ENCODE results near the gene PIM1. TPM values are rescaled to one million over a fixed set of nuclear protein-coding genes. Genes with fewer than 3 reads are reported as not detected.

The PIM1 gene
- total and polyA plus RNA-seq, 4 donors: 12.4 to 24.9 (median 17.5) TPM

DNA sequence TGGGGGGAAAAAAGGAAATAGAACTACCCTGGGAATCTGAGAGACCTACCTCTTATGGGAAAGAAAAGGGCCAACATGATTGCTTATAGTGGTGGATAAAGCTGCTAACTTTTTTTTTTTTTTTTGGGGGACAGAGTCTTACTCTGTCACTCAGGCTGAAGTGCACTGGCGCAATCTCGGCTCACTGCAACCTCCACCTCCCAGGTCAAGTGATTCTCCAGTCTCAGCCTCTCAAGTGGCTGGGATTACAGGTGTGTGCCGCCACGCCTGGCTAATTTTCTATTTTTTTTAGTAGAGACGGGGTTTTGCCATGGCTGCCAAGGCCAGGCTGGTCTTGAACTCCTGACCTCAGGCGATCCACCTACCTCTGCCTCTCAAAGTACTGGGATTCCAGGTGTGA, 48.1 kb downstream of the PIM1 start:
- WGBS (ENCODE audit: insufficient coverage): 100% methylated on average over 3 of the region's 6 CpGs

DNA sequence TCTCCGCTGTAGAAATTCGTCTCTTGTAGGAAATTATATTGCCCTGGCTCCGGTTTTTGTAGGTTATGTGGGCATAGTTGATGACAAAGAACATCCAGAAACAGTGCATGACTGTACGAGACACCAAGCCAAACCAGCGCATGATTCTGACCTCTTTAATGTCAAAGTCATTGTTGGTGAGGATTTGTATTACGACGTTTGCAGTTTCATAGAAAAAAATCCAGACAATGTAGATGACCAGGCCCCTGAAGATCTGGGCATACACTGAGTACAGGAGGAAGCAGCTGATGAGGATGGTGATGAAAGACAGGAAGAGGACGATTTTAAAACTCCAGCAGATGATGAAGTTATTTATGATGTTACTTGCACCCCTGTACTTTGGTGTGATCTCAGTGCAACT, 48.6 kb downstream of the PIM1 start:
- Histone ChIP-seq H3K27me3 (ENCODE audit: control insufficient read depth, insufficient read depth, low read length) (no peaks in the 10 kb centered on the region), H3K27ac (ENCODE audit: low read depth, low read length) (no peak overlapping the region), H3K4me1 (ENCODE audit: control insufficient read depth, insufficient read depth, low read length) (peaks cover 11% of the 10 kb centered on the region), H3K4me3 (ENCODE audit: low read depth, low read length) (no peak overlapping the region), H3K9me3 (ENCODE audit: control insufficient read depth, insufficient read depth, low read length) (no peaks in the 10 kb centered on the region), H3K36me3 (ENCODE audit: control insufficient read depth, insufficient read depth, low read length) (no peaks in the 10 kb centered on the region)
- 94% methylated on average over 8 of the region's 8 CpGs for WGBS (ENCODE audit: insufficient coverage)
- DNase-seq (ENCODE audit: low read depth in 4 of 6, low spot score in 6 of 6): no peak

More for the DNA sequence above, 48.1 kb downstream of the PIM1 start:
- no peaks in the 10 kb centered on the region for H3K36me3 ChIP-seq (ENCODE audit: control insufficient read depth, insufficient read depth, low read length)
- no peak for DNase-seq (ENCODE audit: low read depth in 4 of 6, low spot score in 6 of 6)
- no peak overlapping the region for H3K4me3 ChIP-seq (ENCODE audit: low read depth, low read length)
- no peaks in the 10 kb centered on the region for H3K9me3 ChIP-seq (ENCODE audit: control insufficient read depth, insufficient read depth, low read length)
- H3K27me3 ChIP-seq (ENCODE audit: control insufficient read depth, insufficient read depth, low read length): no peaks in the 10 kb centered on the region
- no peak overlapping the region for H3K27ac ChIP-seq (ENCODE audit: low read depth, low read length)
- H3K4me1 ChIP-seq (ENCODE audit: control insufficient read depth, insufficient read depth, low read length): peaks cover 11% of the 10 kb centered on the region

DNA sequence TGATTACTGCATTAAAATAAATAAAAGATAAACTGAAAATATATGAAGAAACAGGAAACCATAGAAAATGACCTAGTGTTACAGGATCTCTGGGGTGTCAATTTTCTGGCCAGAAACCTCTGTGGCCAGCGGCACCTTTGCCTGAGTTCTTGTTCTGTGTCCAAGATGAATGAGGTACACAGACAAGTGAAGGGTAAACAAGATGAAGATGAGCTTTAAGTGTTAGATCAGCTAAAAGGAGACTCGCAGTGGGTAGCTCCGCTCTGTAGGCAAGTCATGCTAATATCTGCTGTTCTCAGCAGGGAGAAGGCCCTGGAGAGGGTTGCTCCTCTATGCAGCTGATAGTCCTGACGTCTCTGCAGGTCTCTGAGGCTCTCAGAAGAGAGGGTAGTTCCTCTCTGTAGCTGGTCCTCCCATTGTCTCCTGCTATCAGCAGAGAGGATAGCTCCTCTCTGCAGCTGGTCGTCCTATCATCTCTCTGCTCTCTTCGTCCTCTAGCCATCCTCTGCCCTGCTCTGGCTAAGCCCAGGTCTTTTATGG, 51.7 kb downstream of the PIM1 start:
- no peak for DNase-seq (ENCODE audit: low read depth in 4 of 6, low spot score in 6 of 6)
- no peaks in the 10 kb centered on the region for H3K36me3 ChIP-seq (ENCODE audit: control insufficient read depth, insufficient read depth, low read length)
- no peaks in the 10 kb centered on the region for H3K9me3 ChIP-seq (ENCODE audit: control insufficient read depth, insufficient read depth, low read length)
- no peaks in the 10 kb centered on the region for H3K27me3 ChIP-seq (ENCODE audit: control insufficient read depth, insufficient read depth, low read length)
- H3K27ac ChIP-seq (ENCODE audit: low read depth, low read length): peak overlapping the region; percentile 75
- peaks cover 11% of the 10 kb centered on the region for H3K4me1 ChIP-seq (ENCODE audit: control insufficient read depth, insufficient read depth, low read length)
- peak overlapping the region; percentile 69 for H3K4me3 ChIP-seq (ENCODE audit: low read depth, low read length)
- WGBS (ENCODE audit: insufficient coverage): 52% methylated on average over 6 of the region's 6 CpGs

DNA sequence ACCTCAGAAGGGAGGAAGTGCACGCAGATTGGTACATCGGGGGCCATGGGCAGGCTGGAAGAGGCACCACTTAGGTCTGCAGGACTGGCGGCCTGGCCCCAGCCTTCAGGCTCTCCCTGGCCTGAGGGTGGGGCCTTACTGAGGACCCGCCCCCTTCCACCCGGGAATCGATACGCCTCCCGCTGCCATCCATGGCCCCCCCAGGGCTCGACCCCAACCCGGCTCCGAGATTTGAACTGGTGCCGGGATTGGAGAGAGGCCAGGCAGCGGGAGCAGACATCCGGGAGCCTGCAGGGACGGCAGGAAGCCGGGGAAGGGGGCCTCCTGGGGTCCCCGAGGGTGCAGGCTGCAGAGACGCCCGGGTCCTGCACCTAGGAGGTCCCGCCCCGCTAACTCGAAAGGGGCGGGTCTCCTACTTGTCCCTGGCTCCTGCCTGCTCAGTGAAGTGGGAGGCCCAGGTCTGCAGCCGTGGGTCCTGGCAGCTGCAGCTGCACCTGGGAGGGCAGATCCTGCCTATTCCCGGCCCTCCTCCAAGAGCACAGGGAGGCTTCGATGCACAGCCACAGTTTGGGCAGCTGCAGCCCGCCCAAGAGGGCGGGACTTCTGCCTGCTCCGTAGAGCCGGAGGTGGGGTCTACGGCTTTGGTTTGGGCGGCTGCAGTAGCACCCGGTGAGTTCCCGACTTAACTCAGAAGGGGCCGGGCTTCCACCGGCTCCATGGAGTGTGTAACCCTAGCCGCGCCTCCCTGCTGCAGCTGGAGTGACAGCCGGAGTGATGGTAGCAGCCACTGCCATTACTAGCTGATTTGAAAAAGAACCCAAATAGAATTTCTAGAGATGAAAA, 52.4 kb downstream of the PIM1 start:
- Histone ChIP-seq H3K4me3 (ENCODE audit: low read depth, low read length) (peak overlapping the region; percentile 69), H3K27ac (ENCODE audit: low read depth, low read length) (peak overlapping the region; percentile 75), H3K36me3 (ENCODE audit: control insufficient read depth, insufficient read depth, low read length) (no peaks in the 10 kb centered on the region), H3K4me1 (ENCODE audit: control insufficient read depth, insufficient read depth, low read length) (peaks cover 11% of the 10 kb centered on the region), H3K27me3 (ENCODE audit: control insufficient read depth, insufficient read depth, low read length) (no peaks in the 10 kb centered on the region), H3K9me3 (ENCODE audit: control insufficient read depth, insufficient read depth, low read length) (no peaks in the 10 kb centered on the region)
- DNase-seq (ENCODE audit: low read depth in 4 of 6, low spot score in 6 of 6): peak in 5 of 6 donors; percentile 45 to 92 (median 61)
- WGBS (ENCODE audit: insufficient coverage): under 1% methylated on average over 38 of the region's 39 CpGs

DNA sequence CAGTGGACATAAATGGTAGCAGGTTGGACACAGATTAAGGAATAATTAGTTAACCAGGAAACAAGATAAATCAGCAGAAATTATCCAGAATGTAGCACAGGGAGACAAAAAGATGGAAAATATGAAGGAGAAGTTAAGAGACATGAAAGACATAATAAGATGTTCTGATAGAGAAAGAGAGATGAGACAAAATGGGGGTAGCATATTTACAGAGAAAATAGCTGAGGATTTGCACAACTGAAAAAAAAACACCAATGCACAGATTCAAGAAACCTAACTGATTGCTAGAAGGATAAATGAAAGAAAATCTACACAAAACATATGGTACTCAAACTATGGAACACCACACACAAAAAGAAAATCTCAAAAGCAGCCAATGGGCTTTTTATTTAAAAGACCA, 53.0 kb downstream of the PIM1 start:
- H3K27ac ChIP-seq (ENCODE audit: low read depth, low read length): peak overlapping the region; percentile 75
- H3K36me3 ChIP-seq (ENCODE audit: control insufficient read depth, insufficient read depth, low read length): no peaks in the 10 kb centered on the region
- DNase-seq (ENCODE audit: low read depth in 4 of 6, low spot score in 6 of 6): no peak
- peaks cover 11% of the 10 kb centered on the region for H3K4me1 ChIP-seq (ENCODE audit: control insufficient read depth, insufficient read depth, low read length)
- peak overlapping the region; percentile 69 for H3K4me3 ChIP-seq (ENCODE audit: low read depth, low read length)
- no peaks in the 10 kb centered on the region for H3K9me3 ChIP-seq (ENCODE audit: control insufficient read depth, insufficient read depth, low read length)
- H3K27me3 ChIP-seq (ENCODE audit: control insufficient read depth, insufficient read depth, low read length): no peaks in the 10 kb centered on the region

Other genes starting within 250 kb of the PIM1 start
- gene PI16, start 215.4 kb upstream of the PIM1 start, total RNA-seq: 10 to 100 TPM; 29.9 to 47.4 TPM
- 10 to 100 TPM; 22.7 to 28.4 TPM for gene PI16, start 215.4 kb upstream of the PIM1 start, polyA plus RNA-seq (ENCODE audit: insufficient read length in 2 of 2)
- 100 to 1,000 TPM; 195 to 220 TPM for gene MTCH1, start 184.0 kb upstream of the PIM1 start, total RNA-seq
- gene MTCH1, start 184.0 kb upstream of the PIM1 start, polyA plus RNA-seq (ENCODE audit: insufficient read length in 2 of 2): 100 to 1,000 TPM; 275 to 299 TPM
- 1 to 10 TPM; 5.5 to 6.7 TPM for gene FGD2, start 164.5 kb upstream of the PIM1 start, total RNA-seq
- gene FGD2, start 164.5 kb upstream of the PIM1 start, polyA plus RNA-seq (ENCODE audit: insufficient read length in 2 of 2): 1 to 10 TPM; 8.4 to 9.6 TPM
- gene TBC1D22B, start 87.6 kb downstream of the PIM1 start, total RNA-seq: 1 to 10 TPM; 9.3 to 9.6 TPM
- 10 to 100 TPM; 15.1 to 15.6 TPM for gene TBC1D22B, start 87.6 kb downstream of the PIM1 start, polyA plus RNA-seq (ENCODE audit: insufficient read length in 2 of 2)
- gene TMEM217, start 88.0 kb downstream of the PIM1 start, total RNA-seq: 1 to 10 TPM; 1.3 to 1.4 TPM
- 1 to 10 TPM in 1 of 2 donors, under 1 TPM in 1; 0.71 to 1.6 TPM for gene TMEM217, start 88.0 kb downstream of the PIM1 start, polyA plus RNA-seq (ENCODE audit: insufficient read length in 2 of 2)
- gene RNF8, start 183.8 kb downstream of the PIM1 start, total RNA-seq: 10 to 100 TPM; 22.8 to 23.4 TPM
- gene RNF8, start 183.8 kb downstream of the PIM1 start, polyA plus RNA-seq (ENCODE audit: insufficient read length in 2 of 2): 10 to 100 TPM; 31.0 TPM